Right atrium auricular region (tissue), 2 donors: Measurements from ENCODE around the gene RGS14. TPM values are rescaled to one million over a fixed set of nuclear protein-coding genes. Genes with fewer than 3 reads are reported as not detected.

Source experiments
- DNase-seq: peaks from one replicate; pipeline ENCODE4 v3.0.0-alpha.2; 2019; ENCODE audit warnings: low spot score
- H3K27ac ChIP-seq, 2 donors: fragments of 200-600 bp; sonication (generic); 1 replicate in 1 of 2; 2 replicates in 1 of 2; pipeline ENCODE4 v1.5.1; 2016 to 2019
- H3K27me3 ChIP-seq, 2 donors: fragments of 200-600 bp; sonication (generic); one replicate each; pipeline versions ENCODE4 v1.5.1 to v1.6.0; 2017 to 2019
- H3K36me3 ChIP-seq: fragments of 200-600 bp; sonication (generic); one replicate; pipeline ENCODE4 v1.5.1; 2016
- H3K4me1 ChIP-seq, 2 donors: fragments of 200-600 bp; sonication (generic); one replicate each; pipeline versions ENCODE4 v1.5.1 to v1.6.0; 2017 to 2019
- H3K4me3 ChIP-seq, 2 donors: fragments of 200-600 bp; sonication (generic); 1 replicate in 1 of 2; 2 replicates in 1 of 2; pipeline ENCODE4 v1.5.1; 2017 to 2019; ENCODE audit warnings: mild to moderate bottlenecking in 1 of 2, moderate library complexity in 1 of 2
- H3K9me3 ChIP-seq, 2 donors: fragments of 200-600 bp; sonication (generic); one replicate each; pipeline ENCODE4 v1.5.1; 2019
- CTCF ChIP-seq, 2 donors: fragments of 200-600 bp; sonication (generic); IDR thresholded peaks; one replicate each; pipeline ENCODE4 v1.5.1; 2019; ENCODE audit warnings: antibody characterized with exemption in 2 of 2
- total RNA-seq, 2 donors: library from RNA; depleted of rRNA; stranded (reverse); fragments of >200 nt; gene quantifications; one replicate each; pipeline ENCODE4 v1.1.0, GENCODE V29; 2016

RGS14 gene
- total RNA-seq, 2 donors from 2014 or later: 3.1 to 6.8 TPM

- Histone ChIP-seq H3K27me3 (no peaks in the 10 kb centered on the region), H3K36me3 (no peaks in the 10 kb centered on the region), H3K9me3 (no peaks in the 10 kb centered on the region), H3K27ac (peak overlapping the region; percentile 86 to 87), H3K4me3 (no peak overlapping the region), H3K4me1 (peaks cover 0 to 45% of the 10 kb centered on the region in 2 donors)
- no peak for DNase-seq
- TF ChIP-seq CTCF (IDR thresholded peaks at IDR 0.05): no peak
These were observed 8.3 kb downstream of the RGS14 start for GRCh38 chr5:177365845-177366527.

GRCh38 chr5:177366528-177367322 is 9.0 kb downstream of the RGS14 start:
- Histone ChIP-seq H3K36me3 (no peaks in the 10 kb centered on the region), H3K27ac (peak overlapping the region; percentile 86 to 87), H3K9me3 (no peaks in the 10 kb centered on the region), H3K4me1 (peaks cover 0 to 52% of the 10 kb centered on the region in 2 donors), H3K27me3 (no peaks in the 10 kb centered on the region), H3K4me3 (peak overlapping the region; percentile 36 to 50)
- TF ChIP-seq CTCF (IDR thresholded peaks at IDR 0.05): no peak
- peak; percentile 87 for DNase-seq

GRCh38 chr5:177367323-177367848 is 9.7 kb downstream of the RGS14 start:
- peak overlapping the region; percentile 36 to 50 for H3K4me3 ChIP-seq
- H3K9me3 ChIP-seq: no peaks in the 10 kb centered on the region
- no peaks in the 10 kb centered on the region for H3K27me3 ChIP-seq
- no peak for DNase-seq
- peaks cover 0 to 50% of the 10 kb centered on the region in 2 donors for H3K4me1 ChIP-seq
- no peaks in the 10 kb centered on the region for H3K36me3 ChIP-seq
- no peak for TF ChIP-seq CTCF (IDR thresholded peaks at IDR 0.05)
- peak overlapping the region; percentile 86 to 87 for H3K27ac ChIP-seq

- Histone ChIP-seq H3K27me3 (no peaks in the 10 kb centered on the region), H3K4me3 (no peak overlapping the region), H3K9me3 (no peaks in the 10 kb centered on the region), H3K4me1 (peaks cover 0 to 42% of the 10 kb centered on the region in 2 donors), H3K36me3 (no peaks in the 10 kb centered on the region), H3K27ac (no peak overlapping the region)
- no peak for TF ChIP-seq CTCF (IDR thresholded peaks at IDR 0.05)
- no peak for DNase-seq
These were observed 10.5 kb downstream of the RGS14 start for GRCh38 chr5:177367981-177368868.

GRCh38 chr5:177368869-177369644 is 11.3 kb downstream of the RGS14 start:
- Histone ChIP-seq H3K9me3 (no peaks in the 10 kb centered on the region), H3K4me1 (peaks cover 0 to 36% of the 10 kb centered on the region in 2 donors), H3K27ac (no peak overlapping the region), H3K4me3 (no peak overlapping the region), H3K36me3 (no peaks in the 10 kb centered on the region), H3K27me3 (no peaks in the 10 kb centered on the region)
- no peak for DNase-seq
- TF ChIP-seq CTCF (IDR thresholded peaks at IDR 0.05): peak; percentile 24 to 51
